HG02798 (cell line): ENCODE results near the gene GPR18.
"Not testable (repeated sequence)": the region's sequence is repeated elsewhere in the genome, so short reads cannot be mapped to it uniquely, and the experiment has no call there.

ENCODE experiments used
- ATAC-seq: cut with Tn5 transposase; IDR thresholded peaks from one replicate; pipeline ENCODE4 v1.9.1; 2021; ENCODE audit warnings: mild to moderate bottlenecking; ENCODE audit not compliant: unreplicated experiment, poor library complexity

GPR18 gene

GRCh38 chr13:99214731-99215130, 43.4 kb downstream of the GPR18 start:
- no peak for ATAC-seq

GRCh38 chr13:99214232-99214631, 43.9 kb downstream of the GPR18 start:
- ATAC-seq: peak; percentile 73

DNA sequence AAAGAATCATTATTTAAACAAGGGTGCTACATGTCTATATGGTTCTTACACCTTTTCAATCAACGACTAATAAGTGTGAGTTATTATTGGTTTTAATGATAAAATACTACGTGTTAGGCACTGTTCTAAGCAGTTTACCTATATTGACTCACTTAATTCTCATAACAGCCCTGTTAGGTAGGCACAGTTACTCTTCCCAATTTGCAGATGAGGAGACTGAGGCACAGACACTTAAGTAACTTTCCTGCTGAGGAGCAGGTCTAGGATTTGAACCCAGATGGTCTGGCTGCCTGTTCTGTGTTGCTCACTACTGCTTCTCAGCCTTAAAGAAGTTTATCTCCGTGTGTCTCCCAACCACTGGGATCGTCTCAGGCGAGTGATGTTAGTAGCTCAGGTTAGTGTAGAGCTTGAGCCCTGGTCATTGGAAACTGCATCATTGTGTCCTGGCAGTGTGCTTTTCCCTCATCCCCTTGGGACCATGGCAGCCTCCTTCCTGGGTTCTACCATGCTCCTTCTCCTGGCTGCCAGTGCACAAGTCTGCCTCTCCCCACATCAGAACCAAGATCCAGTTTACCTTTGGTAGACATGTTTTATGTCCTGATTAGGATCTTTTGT, 46.7 kb downstream of the GPR18 start:
- ATAC-seq: no peak

- ATAC-seq: not testable (repeated sequence)
Measured at GRCh38 chr13:99210627-99211026, 47.6 kb downstream of the GPR18 start.

- no peak for ATAC-seq
Measured at GRCh38 chr13:99208845-99209527, 49.2 kb downstream of the GPR18 start.

DNA sequence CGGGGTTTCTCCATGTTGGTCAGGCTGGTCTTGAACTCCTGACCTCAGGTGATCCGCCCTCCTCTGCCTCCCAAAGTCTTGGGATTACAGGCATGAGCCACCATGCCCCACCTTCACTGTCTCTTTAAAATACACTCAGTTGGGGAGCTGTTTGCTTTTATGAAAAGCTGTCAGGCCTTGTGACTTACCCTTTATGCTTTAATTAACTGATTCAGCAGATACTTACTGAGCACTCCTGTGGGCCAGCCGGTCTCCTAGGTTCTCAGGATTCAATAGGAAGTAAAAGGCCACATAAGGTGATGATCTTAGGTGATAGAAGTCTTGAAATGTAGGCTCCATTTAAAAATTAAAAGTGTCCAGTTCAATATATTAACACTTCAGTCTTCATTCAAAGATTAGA, 50.0 kb downstream of the GPR18 start:
- no peak for ATAC-seq

GRCh38 chr13:99207511-99207910, 50.7 kb downstream of the GPR18 start:
- ATAC-seq: no peak

- no peak for ATAC-seq
Measured at GRCh38 chr13:99206873-99207272, 51.3 kb downstream of the GPR18 start.

DNA sequence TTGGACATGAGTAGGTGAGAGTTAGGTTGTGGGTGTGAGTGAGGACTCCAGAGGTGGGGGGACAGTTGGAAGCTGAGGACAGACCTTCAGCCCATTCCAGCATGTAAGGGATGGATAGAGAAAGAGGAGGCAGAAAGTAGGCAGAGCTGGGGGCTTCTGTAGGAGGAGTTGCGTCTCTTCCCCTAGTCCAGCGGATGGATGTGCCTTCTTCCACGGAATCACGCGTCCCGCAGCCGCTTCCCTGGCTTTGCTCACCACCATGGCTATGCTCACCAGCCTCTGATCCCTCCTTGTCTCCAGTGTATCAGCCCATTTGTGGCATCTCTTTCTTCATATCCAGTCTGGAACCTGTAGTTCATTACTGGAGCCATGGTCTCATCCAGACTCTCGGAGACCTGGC, 52.0 kb downstream of the GPR18 start:
- no peak for ATAC-seq

GRCh38 chr13:99205621-99206220, 52.5 kb downstream of the GPR18 start:
- no peak for ATAC-seq
